NCI-H1436 (cell line): ENCODE measurements around the gene TPR.
"Not testable (repeated sequence)": the region's sequence is repeated elsewhere in the genome, so short reads cannot be mapped to it uniquely, and the experiment has no call there.

Experiments
- DNase-seq: peaks from one replicate; lab custom pipeline; 2025; lab: John Stamatoyannopoulos, UW

TPR gene

DNA sequence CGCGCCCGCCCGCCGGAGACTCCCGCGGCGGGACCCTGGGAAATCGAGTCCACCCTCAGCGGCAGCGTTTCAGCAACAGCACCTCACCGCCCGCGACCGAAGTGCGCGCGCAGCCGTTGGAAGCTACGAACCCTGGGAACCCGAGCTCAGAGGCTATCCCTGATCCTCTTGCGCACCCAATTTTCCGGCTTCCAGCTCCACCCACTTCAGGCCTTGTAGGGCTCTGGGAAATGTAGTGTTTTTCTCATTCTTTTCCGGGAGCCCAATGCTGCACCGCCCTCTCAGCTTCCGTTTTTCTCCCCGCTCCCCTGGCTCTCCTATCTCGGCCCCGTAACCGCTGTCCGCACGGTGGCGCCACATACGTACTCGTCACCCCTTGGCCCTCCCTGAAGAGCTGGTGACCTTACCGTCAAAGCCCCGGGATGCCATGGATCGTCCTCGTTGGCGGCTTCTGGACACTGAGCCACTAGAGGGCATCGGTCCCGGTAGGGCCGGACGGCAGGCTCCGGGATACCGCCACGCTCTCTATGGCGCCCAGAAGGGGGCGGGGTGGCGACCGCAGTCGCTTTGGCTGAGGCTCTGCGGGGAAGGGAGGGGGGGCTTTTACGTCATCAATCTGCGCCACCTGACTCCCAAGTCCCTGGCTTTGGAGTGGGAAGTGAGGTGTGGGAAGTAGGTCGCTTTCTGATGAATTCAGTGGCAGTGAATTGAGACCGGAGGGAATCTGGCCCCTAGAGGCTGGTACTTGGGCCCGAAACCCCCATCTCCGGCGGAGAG, at the start of gene TPR, which contains the start of gene ODR4:
Gene TPR, minus strand, starts transcription at position 102 of the 777 bp plus-strand sequence. CDS start 225 bp downstream, outside the sequence.
Gene ODR4, plus strand, starts transcription at position 687 of the 777 bp plus-strand sequence. CDS start 3,948 bp downstream, outside the sequence.
- DNase-seq, result peak; percentile 97

DNA sequence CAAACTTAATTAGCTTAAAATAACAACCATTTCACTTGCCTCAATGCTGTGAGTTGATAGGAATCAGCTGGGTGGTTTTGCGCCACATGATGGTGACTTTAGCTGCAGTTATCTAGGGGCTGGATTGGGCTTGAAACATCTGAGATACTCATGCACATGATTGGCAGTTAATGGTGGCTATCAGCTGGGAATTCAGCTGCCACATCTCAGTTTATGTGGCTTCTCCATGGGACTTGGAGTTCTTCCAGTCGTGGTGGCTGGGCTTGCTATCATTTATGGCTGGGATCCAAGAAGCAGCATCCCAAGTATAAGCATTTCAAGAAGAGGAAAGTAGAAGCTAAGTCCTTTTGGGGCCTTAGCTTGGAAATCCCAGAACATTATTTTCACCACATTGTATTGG, 49.5 kb upstream of the TPR start:
- no peak for DNase-seq

DNA sequence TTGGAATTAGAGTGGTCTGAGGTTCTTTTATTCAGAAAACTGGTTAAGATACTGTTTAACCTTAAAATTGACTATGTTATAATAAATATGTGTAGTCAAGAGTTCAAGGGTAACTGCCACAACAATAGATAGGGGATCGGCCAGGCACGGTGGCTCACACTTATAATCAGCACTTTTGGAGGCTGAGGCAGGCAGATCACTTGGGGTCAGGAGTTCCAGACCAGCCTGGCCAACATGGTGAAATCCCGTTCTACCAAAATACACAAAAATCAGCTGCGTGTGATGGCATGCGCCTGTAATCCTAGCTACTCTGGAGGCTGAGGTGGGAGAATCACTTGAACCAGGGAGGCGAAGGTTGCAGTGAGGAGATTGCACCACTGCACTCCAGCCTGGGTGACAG, 46.4 kb upstream of the TPR start:
- DNase-seq, result no peak

DNA sequence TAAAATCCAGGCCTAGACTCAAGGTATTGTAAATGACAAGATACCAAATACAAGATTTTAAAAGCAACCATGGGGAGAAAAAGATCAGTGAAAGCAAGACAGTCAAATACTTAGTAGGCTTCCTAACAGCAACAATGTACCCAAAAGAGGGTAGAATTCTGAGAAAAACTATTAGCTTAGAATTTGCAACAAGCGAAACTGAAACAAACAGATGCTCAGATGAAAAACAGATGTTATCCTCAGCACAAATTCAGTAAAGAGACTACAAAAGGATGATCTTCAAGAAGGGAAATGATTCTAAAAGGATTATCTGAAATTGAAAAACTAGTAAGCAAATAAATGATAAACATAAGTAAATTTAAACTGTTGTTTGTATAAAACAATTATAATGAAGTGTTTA, 45.9 kb upstream of the TPR start:
- no peak for DNase-seq

DNA sequence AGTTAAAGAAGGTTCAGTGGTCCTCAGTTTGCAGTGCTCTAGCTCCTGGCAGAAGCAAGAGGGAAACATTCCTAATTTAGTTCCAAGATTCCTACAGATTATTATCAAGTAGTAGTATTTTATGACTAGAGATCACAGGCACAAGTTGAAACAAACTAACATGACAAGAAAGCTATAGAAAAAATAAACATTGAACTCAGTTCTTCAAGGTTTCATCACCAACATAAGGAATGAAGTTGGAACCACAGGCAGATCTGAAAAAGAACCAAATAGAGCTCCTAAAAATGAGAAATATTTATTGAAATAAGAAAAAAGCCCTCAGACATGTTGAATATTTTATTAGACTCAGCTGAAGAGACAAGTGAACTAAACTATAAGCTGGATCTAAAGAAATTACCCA, 45.3 kb upstream of the TPR start:
- no peak for DNase-seq

DNA sequence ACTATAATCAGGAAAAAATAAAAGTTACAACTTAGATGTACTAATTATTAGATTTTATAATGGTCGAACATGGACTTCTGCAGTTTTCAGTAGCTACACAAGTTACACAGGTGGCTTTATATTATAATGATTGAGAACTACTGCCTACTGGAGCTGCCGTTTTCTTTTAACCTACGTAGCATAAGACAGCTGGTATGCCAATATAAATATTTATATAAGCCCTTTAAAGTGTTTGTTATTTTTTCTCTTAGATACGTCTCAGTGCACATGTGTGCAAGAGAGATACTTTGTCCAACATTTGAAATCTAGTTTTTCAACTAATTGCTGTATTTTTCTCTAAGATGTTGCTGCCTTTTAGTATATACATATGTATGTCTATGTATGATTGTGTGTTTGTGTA, 43.5 kb upstream of the TPR start:
- no peak for DNase-seq

DNA sequence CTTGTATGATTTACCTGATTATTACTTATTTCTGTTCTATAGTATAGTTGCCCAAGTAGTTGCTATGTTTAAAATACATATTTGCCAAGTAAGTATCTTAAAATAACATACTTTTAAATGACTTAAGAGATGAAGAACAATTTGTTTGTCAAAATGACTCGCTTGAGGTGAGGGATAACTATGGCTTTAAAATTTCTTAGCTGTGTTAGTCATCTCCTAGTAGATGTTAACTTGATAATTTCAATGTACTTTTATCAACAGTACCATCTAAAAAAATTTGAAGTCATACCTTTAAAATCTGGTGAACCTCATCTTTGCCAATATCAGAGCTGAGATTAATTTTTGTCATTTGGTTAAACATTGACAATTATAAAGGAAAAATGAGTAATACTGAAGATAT, 38.3 kb upstream of the TPR start:
- no peak for DNase-seq

DNA sequence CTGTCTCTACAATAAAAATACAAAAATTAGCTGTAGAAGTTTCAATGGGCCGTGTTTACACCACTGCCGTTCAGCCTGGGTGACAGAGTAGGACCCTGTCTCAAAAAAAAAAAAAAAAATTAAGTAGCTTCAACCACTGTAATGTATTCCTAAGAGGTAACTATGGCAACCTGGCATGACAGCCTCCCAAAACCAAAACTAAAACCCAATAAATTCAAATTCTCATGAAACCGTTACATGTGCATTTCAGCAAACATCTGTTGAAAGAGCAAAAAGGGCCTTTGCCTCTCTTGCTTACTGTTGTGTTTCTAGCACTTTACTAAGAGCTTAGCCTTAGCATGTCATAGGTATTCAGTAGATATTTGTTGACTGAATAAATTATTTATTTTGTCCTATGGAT, 34.0 kb upstream of the TPR start:
- DNase-seq, result no peak

DNA sequence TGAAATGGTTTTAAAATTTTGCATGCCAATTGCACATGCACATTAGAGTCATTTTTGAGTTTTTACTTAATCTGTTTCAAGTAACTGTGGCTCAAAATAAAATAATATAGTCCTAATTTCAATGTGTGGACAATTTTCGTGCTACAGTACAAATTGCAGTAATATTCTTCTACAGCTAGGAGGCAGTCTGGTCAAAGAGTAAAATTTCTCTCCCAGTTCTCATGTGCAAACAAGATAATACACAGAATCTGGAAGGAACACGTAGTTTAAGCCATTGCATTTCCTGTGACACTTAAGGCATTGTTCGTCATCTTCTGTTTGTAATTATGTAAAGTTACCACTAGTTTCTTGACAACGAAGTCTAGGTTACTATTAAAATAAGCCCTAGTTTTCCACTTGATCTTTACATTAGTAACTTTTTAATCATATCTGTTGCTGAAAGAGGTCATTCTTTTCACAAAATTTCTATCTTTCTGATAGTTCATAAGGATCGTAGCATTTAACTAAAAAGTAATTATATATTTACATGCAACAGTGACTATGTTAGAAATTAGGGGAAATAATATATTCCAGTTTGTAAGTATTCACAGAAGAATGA, 29.5 kb upstream of the TPR start:
- peak; percentile 1 for DNase-seq

DNA sequence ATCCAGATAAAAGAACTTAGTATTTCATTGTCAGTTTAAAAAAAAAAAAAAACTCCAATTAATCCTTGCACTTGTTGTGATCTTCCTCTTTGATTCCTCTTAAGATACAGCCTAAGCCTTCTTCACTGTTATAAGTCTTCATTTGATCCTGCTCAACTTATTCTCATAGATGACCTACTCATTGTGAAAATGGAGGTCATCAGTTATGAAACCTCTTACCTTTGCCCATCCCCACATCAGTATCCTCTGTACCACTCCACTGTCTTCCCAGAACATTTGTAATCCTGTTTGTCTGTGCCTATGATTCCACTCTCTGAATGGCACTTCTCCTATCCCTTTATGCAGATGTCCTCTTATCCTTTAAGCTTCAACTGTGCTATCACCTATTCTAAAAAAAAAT, 28.6 kb upstream of the TPR start:
- DNase-seq, result no peak

DNA sequence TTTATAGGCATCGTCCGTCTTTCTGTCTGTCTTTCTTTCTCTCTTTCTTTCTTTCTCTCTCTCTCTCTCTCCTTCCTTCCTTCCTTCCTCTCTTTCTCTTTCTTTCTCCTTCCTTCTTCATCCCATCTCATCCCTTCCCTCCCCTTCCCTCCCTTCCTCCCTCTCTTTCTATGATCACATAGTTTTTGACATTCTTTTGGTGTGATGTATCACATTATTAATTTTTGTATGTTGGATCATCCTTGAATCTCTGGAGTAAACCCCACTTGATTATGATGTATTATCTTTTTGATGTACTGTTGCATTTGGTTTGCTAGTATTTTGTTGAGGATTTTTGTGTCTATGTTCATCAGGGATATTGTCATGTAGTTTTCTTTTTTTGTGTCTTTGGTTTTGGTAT, 26.4 kb upstream of the TPR start:
- DNase-seq, result not testable (repeated sequence)

DNA sequence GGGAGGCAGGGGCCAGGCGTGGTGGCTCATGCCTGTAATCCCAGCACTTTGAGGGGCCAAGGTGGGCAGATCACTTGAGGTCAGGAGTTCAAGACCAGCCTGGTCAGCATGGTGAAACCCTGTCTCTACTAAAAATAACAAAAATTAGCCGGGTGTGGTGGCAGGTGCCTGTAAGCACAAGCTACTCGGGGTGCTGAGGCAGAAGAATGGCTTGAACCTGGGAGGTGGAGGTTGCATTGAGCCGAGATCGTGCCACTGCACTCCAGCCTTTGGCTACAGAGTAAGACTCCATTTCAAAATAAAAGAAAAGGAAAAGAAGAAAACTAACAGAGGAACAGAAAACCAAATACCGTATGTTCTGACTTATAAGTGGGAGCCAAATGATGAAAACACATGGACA, 17.7 kb upstream of the TPR start:
- not testable (repeated sequence) for DNase-seq

DNA sequence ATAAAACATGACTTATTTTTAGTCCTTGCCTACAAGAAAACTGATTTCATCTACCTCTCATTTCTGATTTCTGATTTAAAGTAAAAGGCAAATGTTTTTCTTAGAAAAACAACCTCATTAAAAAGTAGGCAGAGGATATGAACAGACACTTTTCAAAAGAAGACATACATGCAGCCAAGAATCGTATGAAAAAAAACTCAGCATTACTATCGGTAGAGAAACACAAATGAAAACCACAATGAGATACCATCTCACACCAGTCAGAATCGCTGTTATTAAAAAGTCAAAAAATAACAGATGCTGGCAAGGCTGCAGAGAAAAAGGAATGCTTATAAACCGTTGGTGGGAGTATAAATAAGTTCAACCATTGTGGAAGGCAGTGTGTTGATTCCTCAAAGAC, 16.8 kb upstream of the TPR start:
- no peak for DNase-seq

DNA sequence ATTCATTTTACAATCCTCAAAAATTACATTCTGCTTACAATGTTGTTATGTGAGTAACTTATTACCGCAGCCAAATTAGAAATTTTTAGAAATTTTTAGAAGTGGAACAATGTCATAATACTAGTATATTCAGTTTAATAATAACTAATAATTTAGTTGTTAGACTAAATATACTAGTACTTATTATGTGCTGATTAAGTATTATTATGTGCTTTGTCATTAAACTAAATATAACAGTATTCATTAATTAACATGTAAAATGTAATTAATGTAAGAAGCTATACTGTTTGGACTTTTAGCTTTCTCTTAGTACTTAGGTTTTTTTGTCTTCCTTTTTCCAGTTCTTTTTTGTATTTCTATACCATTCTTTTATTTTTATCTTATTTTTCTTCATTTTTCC, 15.9 kb upstream of the TPR start:
- no peak for DNase-seq

DNA sequence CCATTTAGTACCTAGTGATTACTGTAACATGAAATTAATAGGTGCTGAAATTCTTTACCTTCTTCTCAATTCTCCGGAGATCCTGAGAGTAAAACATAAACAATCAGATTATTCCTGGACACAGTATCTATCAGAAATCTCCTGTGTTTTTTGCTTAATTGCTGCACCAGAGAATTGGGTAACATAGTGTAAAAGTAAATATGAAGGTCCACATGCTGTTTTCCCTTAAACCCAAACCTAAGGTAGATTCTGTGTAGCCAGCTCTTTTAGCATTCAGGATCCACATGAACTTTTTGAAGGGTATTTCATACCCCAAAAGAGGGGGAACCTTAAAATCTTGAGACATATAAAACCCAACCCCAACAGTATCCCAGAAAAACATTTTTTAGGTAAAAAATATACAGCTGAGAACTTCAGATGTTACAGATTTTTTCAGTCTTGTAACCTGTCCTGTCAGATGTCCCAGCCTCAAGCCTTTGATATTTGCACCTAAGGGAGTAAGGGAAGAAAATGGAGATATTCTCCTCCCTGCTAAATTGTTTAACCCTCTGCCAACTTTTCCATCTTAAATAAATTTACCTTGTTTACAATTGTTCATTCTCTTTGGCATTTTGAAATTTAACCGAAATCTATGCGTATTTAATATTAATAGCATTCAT, 11.8 kb upstream of the TPR start:
- DNase-seq, result no peak

DNA sequence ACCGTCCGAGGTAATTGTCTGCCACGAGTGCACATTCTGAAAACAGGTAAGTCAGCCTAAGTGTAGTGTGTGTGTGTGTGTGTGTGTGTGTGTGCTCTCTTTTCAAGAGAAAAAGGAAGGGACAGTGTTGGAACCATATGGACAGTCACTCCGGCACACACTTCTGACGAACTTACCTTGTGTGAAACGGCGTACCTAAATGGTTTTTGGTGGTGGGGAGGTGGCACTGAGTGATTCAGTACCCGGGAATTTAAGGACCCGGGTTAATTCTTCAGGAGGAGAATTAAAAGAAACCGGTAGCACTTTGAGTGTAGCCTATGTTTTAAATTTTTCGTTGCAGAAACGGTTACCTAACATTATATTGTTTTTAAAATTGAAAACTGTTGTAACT, 871 bp upstream of the TPR start:
- no peak for DNase-seq

DNA sequence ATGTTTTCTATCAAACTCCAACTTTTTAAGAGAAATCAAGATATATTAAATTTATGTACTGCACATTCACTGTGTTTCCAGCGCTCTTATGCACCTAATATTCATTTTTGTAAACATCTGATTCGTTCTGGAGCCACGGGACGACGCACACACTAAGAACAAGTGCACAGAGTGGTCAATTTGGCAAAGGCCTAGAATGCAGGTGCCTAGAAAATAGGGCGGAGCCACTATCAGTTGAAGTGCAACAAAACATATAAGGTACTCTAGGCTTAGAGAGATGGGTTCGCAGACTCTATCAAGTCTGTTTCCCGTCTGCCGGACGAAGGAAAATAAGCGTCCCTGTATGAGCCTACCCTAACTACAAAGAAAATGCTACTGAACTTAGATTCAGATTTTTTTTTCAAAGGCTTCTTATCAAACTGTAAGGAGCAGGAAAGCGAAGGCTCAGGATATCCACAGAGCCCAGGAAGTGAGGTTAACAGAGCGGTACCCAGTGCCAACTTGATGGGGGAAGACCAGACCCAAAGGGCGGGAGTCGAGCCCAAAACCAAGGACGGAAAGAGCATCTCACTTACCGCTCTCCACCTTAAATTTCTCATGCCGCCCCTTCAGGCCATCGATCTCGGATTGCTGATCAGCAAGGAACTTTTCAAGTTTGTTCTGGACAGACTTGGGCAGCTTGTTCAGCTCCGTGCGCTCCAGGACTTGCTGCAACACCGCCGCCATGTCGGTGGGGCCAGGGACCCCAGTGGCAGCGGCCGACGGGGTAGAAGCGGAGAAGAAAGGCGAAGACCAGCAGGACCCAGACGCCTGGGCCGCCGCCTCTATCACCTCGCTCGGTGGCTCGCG, 526 bp downstream of the TPR start:
- peak; percentile 15 for DNase-seq

DNA sequence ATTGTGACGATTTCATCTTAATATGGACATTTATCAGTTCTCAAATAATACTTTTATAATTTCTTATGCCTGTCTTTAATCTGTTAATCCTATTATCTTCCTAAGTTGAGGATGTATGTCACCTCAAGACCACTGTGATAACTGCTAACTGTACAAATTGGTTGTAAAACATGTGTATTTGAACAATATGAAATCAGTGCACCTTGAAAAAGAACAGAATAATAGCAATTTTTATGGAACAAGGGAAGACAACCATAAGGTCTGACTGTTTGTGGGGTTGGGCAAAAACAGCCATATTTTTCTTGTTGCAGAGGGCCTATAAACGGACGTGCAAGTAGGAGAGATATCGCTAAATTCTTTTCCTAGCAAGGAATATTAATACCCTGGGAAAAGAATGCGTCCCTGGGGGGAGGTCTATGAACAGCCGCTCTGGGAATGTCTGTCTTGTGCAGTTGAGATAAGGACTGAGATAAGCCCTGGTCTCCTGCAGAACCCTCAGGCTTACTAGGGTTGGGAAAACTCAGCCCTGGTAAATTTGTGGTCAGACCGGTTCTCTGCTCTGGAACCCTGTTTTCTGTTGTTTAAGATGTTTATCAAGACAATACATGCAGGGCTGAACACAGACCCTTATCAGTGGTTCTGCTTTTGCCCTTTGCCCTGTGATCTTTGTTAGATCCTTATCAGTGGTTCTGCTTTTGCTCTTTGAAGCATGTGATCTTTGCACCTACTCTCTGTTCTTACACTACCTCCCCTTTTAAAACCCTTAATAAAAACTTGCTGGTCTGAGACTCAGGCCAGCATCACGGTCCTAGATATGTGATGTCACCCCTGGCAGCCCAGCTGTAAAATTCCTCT, 27.0 kb downstream of the TPR start:
- DNase-seq, result not testable (repeated sequence)

DNA sequence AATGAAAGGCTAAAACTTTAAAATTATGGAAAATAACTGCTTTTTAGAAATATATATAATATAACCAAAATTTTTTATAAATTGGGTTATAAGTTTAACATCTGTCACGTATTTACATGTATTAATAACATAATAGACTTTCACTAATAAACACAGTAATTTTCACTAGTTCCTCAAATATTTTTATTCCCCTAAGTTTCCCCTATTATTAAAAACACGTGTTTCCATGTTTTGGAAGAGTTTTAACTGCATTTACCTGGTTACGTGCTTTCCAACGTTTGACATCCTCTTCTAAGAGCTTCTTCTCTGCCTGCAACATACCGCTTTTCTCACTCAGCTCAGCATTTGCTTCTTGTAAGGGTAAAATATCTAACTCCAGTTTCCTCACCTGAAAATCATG, 34.3 kb downstream of the TPR start:
- DNase-seq, result no peak

DNA sequence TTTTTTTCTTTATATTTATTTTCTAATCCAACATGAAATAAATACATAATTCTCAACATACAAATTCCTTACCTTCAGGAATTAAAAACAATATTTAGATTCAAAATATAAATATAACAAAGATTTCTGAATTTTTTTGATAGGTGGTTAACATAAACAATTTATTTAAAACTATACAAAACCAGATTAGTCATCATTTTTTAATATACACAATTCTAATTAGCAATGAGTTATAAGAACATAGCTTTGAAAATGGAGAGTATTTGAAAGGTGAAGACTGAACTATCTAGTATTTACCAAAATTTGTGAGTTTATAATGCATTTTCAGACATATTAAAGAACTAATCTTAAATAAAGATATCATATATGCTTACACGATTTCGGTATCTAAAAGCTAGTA, 37.5 kb downstream of the TPR start:
- DNase-seq, result no peak

DNA sequence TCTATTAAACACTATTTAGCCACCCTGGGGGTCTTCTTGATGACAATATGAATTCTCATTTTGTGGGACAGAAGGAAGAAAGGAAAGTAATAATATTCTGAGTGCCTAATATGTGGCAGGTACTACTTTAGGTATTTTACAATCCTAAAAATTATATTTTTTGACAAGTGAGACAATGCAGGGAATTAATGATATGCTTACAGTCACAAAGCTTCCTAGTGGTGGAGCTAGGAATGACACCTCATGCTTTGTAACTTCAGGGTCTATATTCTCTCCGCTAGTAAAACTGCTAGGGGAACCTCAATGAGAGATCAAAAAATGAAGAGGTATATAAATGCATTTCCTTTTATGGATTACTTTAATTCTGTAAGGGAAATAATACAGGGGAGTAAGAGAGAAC, 44.3 kb downstream of the TPR start:
- no peak for DNase-seq
